Stimulated activated CD8-positive, alpha-beta memory T cell treated with anti-CD3 and anti-CD28 coated beads, Interleukin-12 subunit alpha, Interleukin-12 subunit beta, amount 100 ng/mL, for 4 hours (primary cell): ENCODE measurements around the gene PHC1.
"Not testable (repeated sequence)": the region's sequence is repeated elsewhere in the genome, so short reads cannot be mapped to it uniquely, and the experiment has no call there.

Source experiments
- DNase-seq: peaks from one replicate; pipeline ENCODE4 v3.0.0-alpha.2; 2020; ENCODE audit warnings: low read depth

The PHC1 gene

DNA sequence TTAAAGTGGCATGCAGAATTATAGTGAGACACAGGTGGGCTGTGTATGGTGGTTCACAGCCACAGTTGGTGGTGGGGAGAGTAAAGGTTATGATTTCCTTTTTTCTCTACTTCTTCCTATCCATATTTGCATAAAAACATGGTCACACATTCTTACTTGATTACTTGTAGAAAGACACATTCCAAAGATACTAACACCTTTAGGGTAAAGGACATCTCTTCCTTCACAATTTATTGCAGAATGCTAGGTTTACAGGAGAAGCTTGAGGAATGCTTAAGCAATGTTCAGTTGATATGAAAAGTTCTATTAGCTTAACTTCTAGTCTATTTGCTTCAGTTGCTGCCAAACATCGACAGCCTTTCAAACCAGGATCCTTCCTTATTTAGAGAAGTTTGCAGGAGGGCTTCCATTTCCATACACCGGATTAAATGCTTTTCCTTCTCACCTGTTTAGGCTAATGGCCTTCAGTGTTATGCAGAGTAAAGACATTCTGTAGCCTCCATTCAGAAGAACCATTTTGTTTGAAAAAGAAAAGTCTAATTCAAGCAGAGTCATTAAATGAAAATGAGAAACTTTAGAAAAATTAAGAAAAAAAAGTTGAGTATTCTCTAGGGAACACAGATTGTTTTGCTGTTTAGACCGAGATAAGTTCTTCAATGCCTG is 2.6 kb upstream of the PHC1 start:
- DNase-seq, result no peak

DNA sequence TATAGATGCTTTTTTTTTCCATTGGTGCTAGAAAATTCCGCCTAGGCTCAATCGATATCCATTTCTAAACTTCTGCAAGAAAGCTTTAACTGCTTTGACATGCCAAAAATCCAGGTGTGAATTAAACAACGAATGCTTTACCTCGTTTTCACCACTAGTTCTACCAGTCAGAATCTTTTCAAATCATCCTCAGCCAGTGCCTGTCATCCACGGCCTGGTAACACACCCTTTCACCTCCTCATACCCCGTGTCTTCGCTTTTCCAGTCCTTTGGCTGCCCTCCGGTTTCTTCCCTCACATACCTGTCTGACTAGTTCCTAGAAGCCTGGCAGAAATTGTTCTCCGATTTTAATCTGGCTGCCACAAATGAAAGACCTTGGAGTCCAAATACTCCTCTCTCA is 1.4 kb upstream of the PHC1 start:
- no peak for DNase-seq

DNA sequence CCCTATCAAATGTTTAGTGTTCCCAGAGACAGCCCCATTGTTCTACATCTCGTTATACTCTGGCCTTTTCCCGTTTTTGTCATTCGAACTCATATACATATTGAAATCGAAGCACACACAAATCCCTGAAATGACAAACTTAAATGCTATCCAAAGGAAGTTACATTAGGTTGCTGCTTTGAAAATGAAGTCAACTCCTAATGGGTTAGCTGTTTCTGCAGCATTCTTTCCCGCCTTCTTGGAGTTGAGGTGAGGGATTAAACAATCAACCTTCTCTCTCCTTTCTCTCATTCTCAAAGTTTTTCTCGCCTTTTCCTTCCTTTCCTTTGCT is 642 bp upstream of the PHC1 start:
- no peak for DNase-seq

DNA sequence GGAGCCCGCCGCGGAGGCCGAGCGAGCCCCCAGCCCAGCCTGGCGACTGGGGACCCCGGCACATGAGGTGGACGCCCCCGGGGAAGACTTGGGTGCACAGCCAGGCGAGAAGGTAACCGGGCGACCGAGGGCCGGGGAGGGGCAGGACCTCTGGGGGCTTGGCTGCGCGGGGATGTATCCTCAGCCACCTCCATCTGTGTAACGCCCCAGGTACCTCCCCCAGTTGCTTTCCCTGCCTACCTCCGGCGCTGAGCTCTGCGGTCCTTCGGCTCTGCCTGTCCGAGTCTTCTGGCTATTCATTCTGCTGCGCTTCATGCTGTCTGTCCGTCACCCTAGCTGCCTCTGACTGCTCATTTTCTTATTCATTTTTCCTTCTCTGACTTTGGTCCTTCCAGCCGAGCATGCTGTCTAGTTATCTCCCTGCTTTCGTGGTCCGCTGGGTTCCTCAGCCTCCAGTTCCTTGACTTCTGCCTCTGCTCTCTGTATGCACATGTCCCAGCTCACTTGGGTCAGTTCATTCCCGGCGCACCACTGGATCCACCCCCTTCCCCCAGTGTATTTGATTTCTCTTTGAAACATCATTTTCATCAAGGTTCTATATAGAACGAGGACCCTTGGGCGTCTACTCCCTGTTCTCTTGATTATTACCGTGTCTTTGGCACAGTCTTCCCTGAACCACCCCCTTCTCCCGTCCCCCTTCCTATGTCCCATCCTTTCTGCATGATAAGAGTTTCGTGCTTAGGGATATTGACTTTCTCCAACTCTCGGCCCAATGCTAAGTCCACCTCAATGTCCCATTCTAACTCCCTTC is 612 bp downstream of the PHC1 start:
- peak; percentile 46 for DNase-seq

DNA sequence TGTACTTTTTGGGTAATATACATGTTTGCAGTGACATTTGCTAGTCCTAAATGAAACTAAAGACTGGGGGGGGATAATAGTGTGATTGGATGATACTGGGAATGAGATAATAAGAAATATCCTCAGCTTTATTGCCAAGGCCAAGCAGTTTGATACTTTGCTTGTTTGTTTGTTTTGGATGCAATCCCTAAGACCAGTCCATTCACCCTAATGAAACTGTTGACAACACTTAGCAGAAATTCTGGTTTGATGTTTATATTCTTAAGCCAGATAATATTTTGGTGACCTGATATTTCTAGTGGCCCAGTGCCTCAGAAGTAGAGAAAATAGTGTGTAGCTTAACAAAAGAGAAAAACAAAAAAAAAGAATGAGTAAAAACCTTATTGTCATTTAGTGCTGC is 1.8 kb downstream of the PHC1 start:
- no peak for DNase-seq

DNA sequence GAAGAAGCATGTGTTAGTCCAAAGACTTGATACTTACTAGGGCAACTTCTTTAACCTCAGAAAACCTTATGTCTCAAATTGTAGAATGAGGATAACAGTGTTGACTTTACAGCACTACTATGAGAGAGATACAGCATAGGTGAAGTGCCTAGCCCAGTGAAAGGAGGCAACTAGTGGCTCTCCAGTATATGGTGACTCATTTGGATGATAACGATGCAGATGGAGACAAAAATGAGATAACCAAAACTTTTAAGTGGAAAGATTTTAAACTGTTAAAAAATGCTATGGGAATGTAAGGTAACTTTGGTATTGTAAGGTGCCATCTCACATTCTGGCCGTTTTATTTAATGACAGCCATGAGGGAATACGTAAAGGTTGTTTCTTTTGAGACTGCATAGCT is 2.7 kb downstream of the PHC1 start:
- no peak for DNase-seq

DNA sequence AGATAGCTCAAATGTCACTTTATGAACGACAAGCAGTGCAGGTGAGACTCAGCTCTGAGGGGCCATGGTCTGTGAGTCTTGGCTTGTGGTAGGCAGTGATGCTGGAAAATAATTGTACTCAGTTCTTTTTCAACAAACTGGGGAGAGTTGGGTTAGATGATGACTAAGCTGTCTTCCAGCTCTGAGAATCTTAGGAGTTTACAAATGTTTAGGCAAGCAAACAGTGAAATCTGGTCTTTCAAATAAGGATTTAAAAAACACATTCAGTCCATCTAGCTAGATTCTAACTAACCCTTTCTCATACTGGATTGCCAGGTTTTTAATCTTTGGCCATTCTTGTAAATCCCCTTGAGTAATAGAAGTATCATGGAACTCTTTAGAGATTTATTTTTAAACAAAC is 3.4 kb downstream of the PHC1 start:
- no peak for DNase-seq

DNA sequence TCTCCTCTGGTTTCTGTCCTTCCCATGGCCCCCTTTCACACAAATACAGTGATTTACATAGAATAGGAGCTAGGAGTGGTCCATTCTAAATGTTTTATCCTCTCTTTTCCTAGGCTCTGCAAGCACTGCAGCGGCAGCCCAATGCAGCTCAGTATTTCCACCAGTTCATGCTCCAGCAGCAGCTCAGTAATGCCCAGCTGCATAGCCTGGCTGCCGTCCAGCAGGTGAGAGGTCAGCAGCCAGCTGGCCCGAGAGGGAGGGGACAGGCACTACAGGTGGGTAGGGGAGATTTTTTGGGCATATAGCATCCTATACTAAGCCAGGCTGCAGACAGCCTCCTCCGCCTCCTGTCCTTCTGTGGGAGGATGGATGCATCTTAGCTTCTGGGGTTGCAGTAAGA is 5.3 kb downstream of the PHC1 start:
- DNase-seq, result not testable (repeated sequence)

DNA sequence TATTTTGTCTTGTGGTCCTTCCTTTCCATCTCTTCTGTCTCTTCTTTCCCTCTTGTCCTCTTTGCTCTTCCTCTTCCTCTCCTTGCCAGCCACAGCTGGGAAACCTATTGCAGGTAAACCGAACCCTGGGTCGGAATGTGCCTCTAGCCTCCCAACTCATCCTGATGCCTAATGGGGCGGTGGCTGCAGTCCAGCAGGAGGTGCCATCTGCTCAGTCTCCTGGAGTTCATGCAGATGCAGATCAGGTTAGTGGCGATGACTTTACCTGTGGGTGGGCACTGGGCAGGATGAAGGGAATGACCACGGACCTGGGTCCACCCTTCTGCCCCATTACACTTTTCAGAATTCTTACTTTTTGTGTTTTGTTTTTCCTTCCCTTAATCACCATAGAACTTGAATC is 8.2 kb downstream of the PHC1 start:
- DNase-seq, result no peak

DNA sequence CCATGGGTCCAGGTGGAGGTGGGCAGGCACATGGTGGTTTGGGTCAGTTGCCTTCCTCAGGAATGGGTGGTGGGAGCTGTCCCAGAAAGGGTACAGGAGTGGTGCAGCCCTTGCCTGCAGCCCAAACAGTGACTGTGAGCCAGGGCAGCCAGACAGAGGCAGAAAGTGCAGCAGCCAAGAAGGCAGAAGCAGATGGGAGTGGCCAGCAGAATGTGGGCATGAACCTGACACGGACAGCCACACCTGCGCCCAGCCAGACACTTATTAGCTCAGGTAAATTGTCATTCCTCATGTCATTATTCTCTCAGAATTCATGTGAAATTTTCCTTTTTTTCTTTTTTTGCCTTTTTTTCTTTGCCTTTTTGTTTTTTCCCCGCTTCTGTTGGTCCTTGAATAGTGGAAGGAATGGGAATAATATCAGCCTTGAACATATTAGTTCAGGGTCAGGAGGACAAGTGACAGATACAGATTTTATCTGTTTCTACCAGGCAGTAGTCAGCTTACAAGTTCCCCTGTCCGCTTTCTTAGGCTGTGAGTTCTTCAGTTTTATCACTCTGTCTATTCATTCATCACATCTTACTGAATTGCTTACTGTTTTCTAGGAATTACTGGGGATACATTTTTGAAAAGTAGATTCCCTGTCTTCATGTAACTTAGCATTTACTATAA is 16.5 kb downstream of the PHC1 start:
- not testable (repeated sequence) for DNase-seq

DNA sequence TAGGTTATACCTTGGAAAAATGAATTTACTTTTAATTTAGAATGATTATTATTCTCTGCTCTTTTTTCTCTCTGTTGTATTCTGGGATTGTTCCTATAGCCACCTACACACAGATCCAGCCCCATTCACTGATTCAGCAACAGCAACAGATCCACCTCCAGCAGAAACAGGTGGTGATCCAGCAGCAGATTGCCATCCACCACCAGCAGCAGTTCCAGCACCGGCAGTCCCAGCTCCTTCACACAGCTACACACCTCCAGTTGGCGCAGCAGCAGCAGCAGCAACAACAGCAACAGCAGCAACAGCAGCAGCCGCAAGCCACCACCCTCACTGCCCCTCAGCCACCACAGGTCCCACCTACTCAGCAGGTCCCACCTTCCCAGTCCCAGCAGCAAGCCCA is 18.2 kb downstream of the PHC1 start:
- not testable (repeated sequence) for DNase-seq

DNA sequence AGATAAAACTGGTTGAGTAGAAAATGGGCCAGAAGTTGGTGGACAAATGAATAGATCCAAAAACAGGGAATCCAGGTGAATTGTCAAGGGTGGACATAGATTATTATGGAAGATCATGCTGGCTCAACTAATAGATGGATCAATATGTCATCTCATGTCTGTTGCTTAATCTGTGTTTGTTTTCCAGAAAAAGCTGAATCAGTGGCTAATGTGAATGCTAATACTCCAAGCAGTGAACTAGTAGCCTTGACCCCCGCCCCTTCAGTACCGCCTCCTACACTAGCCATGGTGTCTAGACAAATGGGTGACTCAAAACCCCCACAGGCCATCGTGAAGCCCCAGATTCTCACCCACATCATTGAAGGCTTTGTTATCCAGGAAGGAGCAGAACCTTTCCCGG is 19.8 kb downstream of the PHC1 start:
- not testable (repeated sequence) for DNase-seq

DNA sequence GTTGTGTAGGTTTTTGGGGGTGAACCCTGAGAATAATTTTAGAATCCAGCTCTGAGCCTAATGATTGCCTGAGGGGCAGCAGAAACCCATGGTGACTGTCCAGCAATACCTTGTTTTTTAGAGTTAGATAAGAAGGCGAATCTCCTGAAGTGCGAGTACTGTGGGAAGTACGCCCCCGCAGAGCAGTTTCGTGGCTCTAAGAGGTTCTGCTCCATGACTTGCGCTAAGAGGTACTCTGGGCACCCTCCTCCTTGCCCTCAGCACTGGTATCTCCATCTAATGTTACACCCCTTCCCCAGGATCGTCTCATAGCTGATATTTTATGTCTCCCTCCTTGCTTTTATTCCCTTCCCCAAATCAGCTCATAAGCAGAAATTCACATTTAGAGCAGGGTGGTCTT is 22.4 kb downstream of the PHC1 start:
- no peak for DNase-seq

DNA sequence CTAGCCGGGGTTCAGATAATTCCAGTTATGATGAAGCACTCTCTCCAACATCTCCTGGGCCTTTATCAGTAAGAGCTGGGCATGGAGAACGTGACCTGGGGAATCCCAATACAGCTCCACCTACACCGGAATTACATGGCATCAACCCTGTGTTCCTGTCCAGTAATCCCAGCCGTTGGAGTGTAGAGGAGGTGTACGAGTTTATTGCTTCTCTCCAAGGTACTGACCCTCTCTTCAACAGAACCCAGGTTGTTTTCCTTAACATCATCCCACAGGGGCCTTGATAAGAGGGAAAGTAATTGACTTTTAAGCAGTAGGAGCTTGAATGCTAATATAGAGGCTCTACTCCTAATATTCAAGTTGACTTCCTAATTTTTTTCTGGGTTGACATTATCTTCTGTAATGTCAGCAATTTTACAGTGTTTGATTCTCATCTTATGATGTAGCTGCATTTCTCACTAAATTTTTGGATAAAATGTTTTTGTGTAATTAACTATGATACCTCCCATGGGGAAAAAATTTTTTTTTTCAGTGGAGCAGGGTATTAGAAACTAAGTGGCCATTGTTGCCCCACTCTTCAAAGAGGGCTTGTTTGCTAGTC is 23.6 kb downstream of the PHC1 start:
- not testable (repeated sequence) for DNase-seq

DNA sequence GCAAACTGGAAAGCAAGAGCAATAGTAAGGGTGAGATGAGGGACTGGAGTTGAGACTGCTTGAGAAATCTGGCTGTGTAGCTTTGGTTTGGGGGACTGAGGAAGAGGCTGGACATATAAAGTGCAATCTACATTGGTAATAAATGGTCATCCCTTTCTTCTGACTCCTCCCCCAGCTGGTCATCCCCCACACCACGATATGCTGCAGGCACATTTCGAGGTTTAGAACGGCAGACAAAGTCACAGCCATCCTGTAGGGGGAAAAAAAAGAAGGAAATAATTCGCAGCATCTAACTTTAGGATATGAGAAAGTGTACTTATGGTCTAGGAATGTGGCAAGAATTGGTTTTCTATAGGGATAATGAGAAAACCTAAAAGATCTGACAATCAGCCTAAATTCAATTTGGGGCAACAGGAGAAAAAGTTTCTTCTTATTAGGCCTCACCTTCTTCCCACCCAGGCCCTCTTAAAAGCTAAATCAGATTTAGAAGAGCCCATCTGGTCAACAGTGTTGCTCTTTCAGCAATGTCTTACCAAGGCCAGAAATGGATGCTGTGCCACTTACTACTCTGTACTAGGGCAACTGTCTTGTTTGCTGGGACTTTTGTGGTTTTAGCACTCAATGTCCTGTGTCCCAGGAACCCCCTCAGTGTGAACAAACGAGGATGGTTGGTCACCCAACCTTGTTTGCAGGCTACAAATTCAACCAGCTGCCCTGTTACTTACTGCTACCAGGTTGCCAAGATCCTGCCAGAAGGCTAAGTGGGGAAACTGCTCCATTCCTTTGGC is 27.6 kb downstream of the PHC1 start:
- DNase-seq, result no peak

DNA sequence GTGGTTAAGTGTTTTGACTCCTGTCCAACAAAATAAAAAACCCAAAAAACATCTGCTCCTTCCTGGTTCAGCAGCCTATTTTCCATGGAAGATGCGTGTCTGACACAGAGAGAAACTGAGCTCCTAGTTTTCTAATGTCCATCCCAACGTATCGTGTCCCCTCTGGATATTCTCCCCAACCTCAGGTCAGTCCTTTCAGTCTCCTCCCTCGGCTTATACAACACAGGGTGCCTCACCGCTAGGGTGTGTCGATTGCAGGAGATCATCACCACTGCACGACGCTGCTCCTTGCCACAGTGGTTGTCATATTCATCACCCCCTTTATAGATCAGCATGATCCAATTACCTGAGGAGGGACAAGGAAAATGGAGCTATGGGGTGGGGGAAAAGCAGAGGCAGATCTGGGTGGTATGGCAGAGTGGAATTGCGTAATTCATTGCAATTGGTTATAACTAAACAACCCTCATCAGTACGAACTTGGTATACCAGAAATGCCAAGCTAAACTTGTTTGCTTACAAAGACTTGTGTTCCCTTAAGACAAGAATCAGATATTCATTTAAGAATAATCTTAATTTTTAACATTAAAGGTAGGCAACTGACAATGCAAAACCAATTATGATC is 29.4 kb downstream of the PHC1 start:
- no peak for DNase-seq

DNA sequence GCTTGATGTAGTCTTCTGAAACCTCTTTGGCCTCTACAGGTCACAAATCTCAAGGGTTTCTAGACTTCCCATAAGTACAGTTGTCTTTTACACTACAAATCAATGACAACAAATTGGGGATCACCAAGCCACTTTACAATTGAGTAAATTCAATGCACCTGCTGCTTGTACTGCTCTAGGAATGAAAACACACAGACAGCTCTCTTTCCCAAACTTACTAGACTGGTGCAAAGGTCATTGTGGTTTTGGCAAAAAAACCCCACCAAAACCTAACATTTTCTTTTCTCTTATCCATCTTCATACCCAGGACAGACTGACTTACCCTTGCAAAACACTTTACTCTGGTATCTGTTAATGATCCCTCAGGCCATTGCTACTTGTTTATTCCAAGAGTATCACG is 32.4 kb downstream of the PHC1 start:
- no peak for DNase-seq

DNA sequence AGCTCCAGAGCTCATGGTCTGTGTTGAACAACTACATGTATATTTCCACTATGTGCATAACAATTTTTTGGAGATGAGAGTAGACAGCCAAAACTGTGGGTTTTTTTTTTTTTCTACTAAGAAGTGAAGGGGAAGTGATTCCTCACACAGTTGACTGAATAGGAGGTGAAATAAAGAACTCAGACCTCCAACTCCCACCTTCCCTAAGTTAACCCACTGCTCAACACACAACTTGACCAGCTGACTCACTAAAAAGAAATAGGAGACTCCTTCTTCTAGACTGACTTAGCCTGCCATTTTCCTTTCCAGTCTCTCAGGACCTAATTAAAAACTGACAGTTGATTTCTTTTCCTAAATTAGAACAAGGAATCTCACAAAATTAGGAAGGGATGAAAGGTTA is 33.4 kb downstream of the PHC1 start:
- no peak for DNase-seq

DNA sequence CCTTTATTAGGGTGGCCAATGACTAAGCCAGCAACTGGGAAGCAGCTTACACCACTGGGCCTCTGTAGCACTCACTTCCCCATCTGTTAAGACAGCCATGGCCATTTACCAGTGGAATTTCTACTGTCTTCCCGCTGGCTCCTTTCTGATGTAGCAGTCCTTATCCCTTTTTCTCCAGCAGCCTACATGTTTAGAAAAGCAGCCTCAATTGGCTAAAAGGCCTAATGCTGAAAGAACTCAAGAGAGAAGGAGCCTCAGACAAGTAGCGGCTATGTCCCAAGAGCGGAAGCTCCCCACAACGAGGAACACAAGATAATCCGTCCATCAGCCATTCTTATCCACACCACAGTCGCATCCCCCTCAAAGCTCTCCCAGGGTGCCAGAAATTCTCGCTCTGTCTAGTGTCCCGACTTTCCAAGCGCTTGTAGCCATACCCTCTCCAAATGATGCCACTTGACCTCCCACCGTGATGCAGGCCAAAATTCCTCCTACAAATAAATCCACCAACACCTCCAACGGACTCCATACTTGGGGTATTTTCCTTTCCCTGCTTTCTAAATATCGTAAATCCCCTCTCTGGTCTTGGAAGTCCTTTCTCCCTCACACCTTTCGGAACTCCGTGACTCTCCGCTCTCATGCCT is 34.5 kb downstream of the PHC1 start:
- no peak for DNase-seq

DNA sequence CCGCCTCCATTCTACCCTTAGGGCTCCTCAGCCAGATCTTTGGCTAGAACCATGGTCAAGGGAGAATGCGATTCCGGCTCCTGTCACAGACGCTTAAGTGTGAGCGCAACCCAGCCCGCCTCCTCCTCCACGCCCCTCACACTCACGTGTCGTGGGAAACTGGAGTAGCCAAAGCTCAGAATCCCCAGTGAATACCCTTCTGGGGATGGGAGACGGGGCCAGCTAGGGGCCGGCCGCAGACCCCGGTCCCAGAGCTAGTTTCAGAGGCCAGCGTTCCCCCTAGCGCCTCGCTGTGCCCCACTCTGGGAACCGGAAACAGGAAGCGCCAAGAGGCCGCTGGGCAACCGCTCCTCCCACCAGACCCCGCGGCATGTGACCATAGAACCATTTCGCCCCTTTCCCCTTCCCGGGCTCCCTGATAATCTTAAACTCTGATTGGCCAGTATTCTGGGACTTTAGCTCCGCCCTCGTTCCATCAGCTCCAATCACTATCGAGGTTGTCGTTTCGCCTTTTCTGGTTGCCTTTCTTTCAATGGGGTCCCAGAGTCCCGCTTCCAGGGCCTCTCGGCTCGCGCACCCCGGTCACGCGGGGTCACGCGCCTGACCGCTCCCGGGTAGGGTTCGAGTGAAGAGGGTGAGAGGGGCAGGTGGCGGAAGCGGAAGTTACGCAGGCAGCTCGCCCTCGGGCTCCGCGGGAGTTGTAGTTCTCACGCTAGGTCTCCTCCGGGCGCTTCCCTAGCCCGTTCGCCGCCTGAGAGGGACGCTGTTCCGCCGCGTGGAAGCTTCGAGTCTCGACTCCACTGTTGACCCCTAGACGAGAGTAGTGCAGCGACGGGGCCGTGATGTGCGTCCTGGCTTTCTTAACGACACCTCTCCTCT is 35.3 kb downstream of the PHC1 start, which contains the start of gene M6PR:
TSS of gene M6PR (minus strand) at position 304 of the 879 bp plus-strand sequence. CDS start 3,241 bp downstream, outside the sequence.
- DNase-seq, result peak; percentile 86
